Measurements from ENCODE around the gene KHDC3L. TPM values are rescaled to one million over a fixed set of nuclear protein-coding genes. Genes with fewer than 3 reads are reported as not detected.

Gene KHDC3L
- polyA plus RNA-seq, 1 experiment, result not detected

- TF ChIP-seq, protein P1, sequence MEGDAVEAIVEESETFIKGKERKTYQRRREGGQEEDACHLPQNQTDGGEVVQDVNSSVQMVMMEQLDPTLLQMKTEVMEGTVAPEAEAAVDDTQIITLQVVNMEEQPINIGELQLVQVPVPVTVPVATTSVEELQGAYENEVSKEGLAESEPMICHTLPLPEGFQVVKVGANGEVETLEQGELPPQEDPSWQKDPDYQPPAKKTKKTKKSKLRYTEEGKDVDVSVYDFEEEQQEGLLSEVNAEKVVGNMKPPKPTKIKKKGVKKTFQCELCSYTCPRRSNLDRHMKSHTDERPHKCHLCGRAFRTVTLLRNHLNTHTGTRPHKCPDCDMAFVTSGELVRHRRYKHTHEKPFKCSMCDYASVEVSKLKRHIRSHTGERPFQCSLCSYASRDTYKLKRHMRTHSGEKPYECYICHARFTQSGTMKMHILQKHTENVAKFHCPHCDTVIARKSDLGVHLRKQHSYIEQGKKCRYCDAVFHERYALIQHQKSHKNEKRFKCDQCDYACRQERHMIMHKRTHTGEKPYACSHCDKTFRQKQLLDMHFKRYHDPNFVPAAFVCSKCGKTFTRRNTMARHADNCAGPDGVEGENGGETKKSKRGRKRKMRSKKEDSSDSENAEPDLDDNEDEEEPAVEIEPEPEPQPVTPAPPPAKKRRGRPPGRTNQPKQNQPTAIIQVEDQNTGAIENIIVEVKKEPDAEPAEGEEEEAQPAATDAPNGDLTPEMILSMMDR (IDR thresholded peaks at IDR 0.05; ENCODE audit: insufficient read depth, low read depth, low read length), result no peak
- H3K27me3 ChIP-seq (ENCODE audit: control insufficient read depth, insufficient read depth, low read length), result no peaks in the 10 kb centered on the region
- ChIA-PET POLR2A (no interaction called here), CTCF (interaction anchor here (1.0 to 1.2 kb wide), 2 partner anchors 12 to 115 kb away, joined by 3 to 7 read pairs; no protein-coding TSS in a partner anchor)
- no peaks in the 10 kb centered on the region for H3K36me3 ChIP-seq (ENCODE audit: control insufficient read depth, insufficient read depth, low read length)
- DNase-seq (ENCODE audit: low read depth), result no peak
- no peak overlapping the region for H3K4me3 ChIP-seq (ENCODE audit: low read depth, low read length)
These were observed 38.2 kb downstream of the KHDC3L start for GRCh38 chr6:73400656-73401055.

GRCh38 chr6:73409395-73409794, 46.9 kb downstream of the KHDC3L start:
- Histone ChIP-seq H3K36me3 (ENCODE audit: control insufficient read depth, insufficient read depth, low read length) (no peaks in the 10 kb centered on the region), H3K4me3 (ENCODE audit: low read depth, low read length) (no peak overlapping the region), H3K27me3 (ENCODE audit: control insufficient read depth, insufficient read depth, low read length) (no peaks in the 10 kb centered on the region)
- ChIA-PET POLR2A (no interaction called here), CTCF (no interaction called here)
- no peak for DNase-seq (ENCODE audit: low read depth)
- TF ChIP-seq, protein P1 (IDR thresholded peaks at IDR 0.05; ENCODE audit: insufficient read depth, low read depth, low read length), result no peak

- H3K27me3 ChIP-seq (ENCODE audit: control insufficient read depth, insufficient read depth, low read length), result no peaks in the 10 kb centered on the region
- no peak overlapping the region for H3K4me3 ChIP-seq (ENCODE audit: low read depth, low read length)
- H3K36me3 ChIP-seq (ENCODE audit: control insufficient read depth, insufficient read depth, low read length), result no peaks in the 10 kb centered on the region
- no peak for DNase-seq (ENCODE audit: low read depth)
- CTCF ChIA-PET, result no interaction called here
- POLR2A ChIA-PET, result no interaction called here
- TF ChIP-seq, protein P1 (IDR thresholded peaks at IDR 0.05; ENCODE audit: insufficient read depth, low read depth, low read length), result no peak
These were observed 50.6 kb downstream of the KHDC3L start for GRCh38 chr6:73413102-73413501.

Small RNAs within 50 kb of the gene (small RNA-seq; reads per million reads assigned to genes)
- not detected for gene RPL39P3 (ENCODE audit: insufficient read length, low read depth, low replicate concordance)

Other genes starting within 250 kb of the KHDC3L start
- 0.31 TPM in 1 of 2 replicates, not detected in the other for gene KHDC1L, start 137.2 kb upstream of the KHDC3L start, polyA plus RNA-seq (2011; rRNA removed)
- 7.7 and 8.0 TPM in 2 replicates for gene KHDC1, start 99.5 kb upstream of the KHDC3L start, polyA plus RNA-seq (2011; rRNA removed)
- gene DPPA5, start 8.4 kb upstream of the KHDC3L start, polyA plus RNA-seq (2011; rRNA removed), result not detected in 2 replicates
- not detected in 2 replicates for gene OOEP, start 7.2 kb downstream of the KHDC3L start, polyA plus RNA-seq (2011; rRNA removed)
- 0.13 and 0.34 TPM in 2 replicates for gene DDX43, start 32.2 kb downstream of the KHDC3L start, polyA plus RNA-seq (2011; rRNA removed)
- gene CGAS, start 89.6 kb downstream of the KHDC3L start, polyA plus RNA-seq (2011; rRNA removed), result 1.5 and 2.5 TPM in 2 replicates
- 17.7 and 22.3 TPM in 2 replicates for gene MTO1, start 99.1 kb downstream of the KHDC3L start, polyA plus RNA-seq (2011; rRNA removed)
- 20,981 and 25,088 TPM in 2 replicates for gene EEF1A1, start 158.4 kb downstream of the KHDC3L start, polyA plus RNA-seq (2011; rRNA removed)

All from BJ (cell line).